Hepatocyte (in vitro differentiated cells): ENCODE data around the gene BCL3.

ENCODE experiments used
- CTCF ChIP-seq: fragments of 200-600 bp; sonication (generic); IDR thresholded peaks from 2 replicates; pipeline ENCODE4 v1.5.1; 2016; ENCODE audit warnings: antibody characterized with exemption, mild to moderate bottlenecking; ENCODE audit not compliant: poor library complexity
- EZH2 ChIP-seq: fragments of 200-600 bp; sonication (generic); IDR thresholded peaks from 2 replicates; pipeline ENCODE4 v1.6.1; 2016; ENCODE audit warnings: antibody characterized with exemption, mild to moderate bottlenecking, borderline replicate concordance
- EZH2phosphoT487 ChIP-seq: fragments of 200-600 bp; sonication (generic); IDR thresholded peaks from one replicate; pipeline ENCODE4 v1.6.1; 2018; ENCODE audit warnings: antibody characterized with exemption, mild to moderate bottlenecking, low read depth, moderate library complexity; ENCODE audit not compliant: unreplicated experiment, severe bottlenecking

GRCh38 chr19:44807652-44808462 is 59.3 kb downstream of the BCL3 start:
- peak; percentile 45 for TF ChIP-seq CTCF
- no peak for TF ChIP-seq EZH2phosphoT487
- TF ChIP-seq EZH2 = no peak
